SJCRH30 (cell line): Measurements from ENCODE around the gene SMIM12. TPM values are rescaled to one million over a fixed set of nuclear protein-coding genes. Genes with fewer than 3 reads are reported as not detected.
"Not testable (repeated sequence)": the region's sequence is repeated elsewhere in the genome, so short reads cannot be mapped to it uniquely, and the experiment has no call there.

ENCODE experiments used
- DNase-seq, 2 experiments: peaks; one replicate each; pipeline ENCODE4 v3.0.0-alpha.2; 2015 to 2020
- H3K27ac ChIP-seq: fragments of 250-450 bp; sonication (Bioruptor Pico); 2 replicates; pipeline ENCODE4 v1.5.1; 2020; ENCODE audit warnings: mild to moderate bottlenecking, moderate library complexity
- H3K27me3 ChIP-seq: fragments of 250-450 bp; sonication (Bioruptor Pico); 2 replicates; pipeline ENCODE4 v1.5.1; 2020; ENCODE audit warnings: mild to moderate bottlenecking, moderate library complexity
- H3K36me3 ChIP-seq: fragments of 250-450 bp; sonication (Bioruptor Pico); 2 replicates; pipeline ENCODE4 v1.5.1; 2020; ENCODE audit warnings: mild to moderate bottlenecking, moderate library complexity
- H3K4me1 ChIP-seq: fragments of 250-450 bp; sonication (Bioruptor Pico); 2 replicates; pipeline ENCODE4 v1.5.1; 2020; ENCODE audit warnings: mild to moderate bottlenecking, moderate library complexity
- H3K4me3 ChIP-seq: fragments of 250-450 bp; sonication (Bioruptor Pico); 2 replicates; pipeline ENCODE4 v1.5.1; 2020; ENCODE audit warnings: mild to moderate bottlenecking, moderate library complexity
- H3K9me3 ChIP-seq: fragments of 250-450 bp; sonication (Bioruptor Pico); replicated peaks from 2 replicates; pipeline ENCODE4 v1.5.1; 2020; ENCODE audit warnings: mild to moderate bottlenecking, moderate library complexity
- total RNA-seq: library from RNA; depleted of rRNA; stranded (reverse); fragments of >200 nt; shearing (Covaris generic); gene quantifications from 2 replicates; pipeline ENCODE4 v1.2.3, GENCODE V29; 2014; rRNA removed

The SMIM12 gene
- total RNA-seq, 1 experiment from 2014 or later, result 33.4 TPM

DNA sequence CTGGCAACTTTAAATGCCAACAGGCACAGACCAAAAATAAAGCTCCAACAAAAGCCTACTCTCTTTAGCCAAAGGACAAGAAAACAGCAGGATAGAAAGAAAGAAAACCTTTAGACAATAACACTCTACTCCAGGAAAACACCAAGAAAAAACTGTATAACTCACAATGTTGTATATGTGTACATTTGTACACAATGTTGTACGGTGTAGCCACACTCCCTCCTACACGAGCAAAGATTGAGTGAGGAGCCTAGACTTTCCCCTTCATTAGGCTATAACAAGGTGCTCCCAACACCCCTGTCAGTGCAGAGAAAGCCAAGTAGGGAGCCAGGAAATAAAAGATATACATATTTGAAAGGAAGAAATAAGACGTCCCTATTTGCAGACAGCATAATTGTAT is 42.8 kb downstream of the SMIM12 start:
- Histone ChIP-seq H3K9me3 (0 out of 2 replicates have a peak, but pooled peaks cover 3% of the 10 kb centered on the region), H3K4me3 (no peak overlapping the region), H3K27me3 (peaks cover 14% of the 10 kb centered on the region; the same call in 1 of the 2 replicates), H3K4me1 (no peaks in the 10 kb centered on the region), H3K27ac (no peak overlapping the region), H3K36me3 (no peaks in the 10 kb centered on the region)
- DNase-seq, result no peak

DNA sequence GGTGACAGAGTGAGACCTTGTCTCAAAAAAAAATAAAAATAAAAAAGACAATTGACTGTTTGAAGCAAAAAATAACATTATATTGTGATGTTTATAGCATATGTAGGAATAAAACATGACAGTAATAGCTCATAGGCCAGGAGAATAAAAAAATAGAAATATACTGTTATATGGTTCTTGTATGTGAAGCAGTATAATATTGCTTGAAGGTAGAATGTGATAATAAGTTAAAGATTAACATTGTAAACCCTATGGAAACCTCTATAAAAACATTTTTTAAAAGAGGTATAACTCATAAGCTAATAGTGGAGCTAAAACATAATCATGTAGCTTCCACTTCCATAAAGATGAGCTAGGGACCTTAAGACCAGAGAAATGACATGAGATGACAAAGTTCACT is 43.2 kb downstream of the SMIM12 start:
- no peak overlapping the region for H3K4me3 ChIP-seq
- peaks cover 14% of the 10 kb centered on the region; the same call in 1 of the 2 replicates for H3K27me3 ChIP-seq
- DNase-seq, result no peak
- H3K36me3 ChIP-seq, result no peaks in the 10 kb centered on the region
- H3K4me1 ChIP-seq, result no peaks in the 10 kb centered on the region
- no peak overlapping the region for H3K27ac ChIP-seq
- H3K9me3 ChIP-seq, result 0 out of 2 replicates have a peak, but pooled peaks cover 3% of the 10 kb centered on the region

DNA sequence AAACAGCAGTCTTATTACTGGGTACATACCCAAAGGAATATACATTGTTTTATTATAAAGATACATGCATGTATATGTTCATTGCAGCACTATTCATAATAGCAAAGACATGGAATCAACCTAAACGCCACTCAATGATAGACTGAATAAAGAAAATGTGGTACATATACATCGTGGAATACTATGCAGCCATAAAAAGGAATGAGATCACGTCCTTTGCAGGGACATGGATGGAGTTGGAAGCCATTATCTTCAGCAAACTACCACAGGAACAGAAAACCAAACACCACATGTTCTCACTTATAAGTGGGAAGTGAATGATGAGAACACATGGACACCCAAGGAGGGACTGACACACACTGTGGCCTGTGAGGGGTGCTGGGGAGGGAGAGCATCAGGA is 48.8 kb downstream of the SMIM12 start:
- DNase-seq, H3K9me3 ChIP-seq, H3K4me1 ChIP-seq, H3K27ac ChIP-seq, H3K4me3 ChIP-seq, H3K27me3 ChIP-seq, H3K36me3 ChIP-seq: not testable (repeated sequence)

DNA sequence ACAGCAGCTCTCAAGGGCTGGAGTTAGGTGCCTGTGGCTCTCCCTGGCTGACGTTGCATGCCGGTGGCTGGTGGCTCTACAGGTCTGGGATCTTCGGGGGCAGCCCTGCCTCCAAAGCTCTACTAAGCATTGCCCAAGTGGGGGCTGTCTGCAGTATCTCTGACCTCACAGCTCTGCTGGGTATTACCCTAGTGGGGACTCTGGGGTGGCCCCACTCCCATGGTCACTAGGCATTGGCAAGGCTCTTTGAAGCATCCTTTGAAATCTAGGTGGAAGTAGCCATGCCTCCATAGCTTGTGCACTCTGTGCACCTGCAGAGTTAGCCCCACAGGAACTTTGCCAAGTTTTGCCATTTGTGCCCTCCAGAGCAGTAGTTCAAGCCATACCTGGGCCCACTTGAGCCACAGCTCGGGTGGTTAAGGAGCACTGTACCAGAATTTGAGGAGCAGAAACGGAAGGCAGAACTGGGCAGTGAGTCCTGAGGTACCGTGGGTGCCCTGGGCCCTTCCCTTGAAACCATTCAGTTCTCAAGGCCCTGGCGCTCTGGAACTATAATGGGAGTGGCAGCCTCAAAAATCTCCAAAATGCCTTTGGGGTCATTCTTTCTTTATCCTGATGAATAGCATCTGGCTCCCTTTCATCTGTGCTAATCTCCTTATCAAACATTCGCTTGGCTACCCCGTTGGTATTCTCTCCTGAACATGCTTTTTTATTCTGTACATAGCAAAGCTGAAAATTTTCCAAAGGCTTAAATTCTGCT is 51.3 kb downstream of the SMIM12 start:
- Histone ChIP-seq H3K27me3 (0 out of 2 replicates have a peak, but pooled peaks cover 3% of the 10 kb centered on the region), H3K27ac (no peak overlapping the region), H3K4me1 (no peaks in the 10 kb centered on the region), H3K4me3 (no peak overlapping the region), H3K36me3 (no peaks in the 10 kb centered on the region), H3K9me3 (no peaks in the 10 kb centered on the region)
- no peak for DNase-seq

DNA sequence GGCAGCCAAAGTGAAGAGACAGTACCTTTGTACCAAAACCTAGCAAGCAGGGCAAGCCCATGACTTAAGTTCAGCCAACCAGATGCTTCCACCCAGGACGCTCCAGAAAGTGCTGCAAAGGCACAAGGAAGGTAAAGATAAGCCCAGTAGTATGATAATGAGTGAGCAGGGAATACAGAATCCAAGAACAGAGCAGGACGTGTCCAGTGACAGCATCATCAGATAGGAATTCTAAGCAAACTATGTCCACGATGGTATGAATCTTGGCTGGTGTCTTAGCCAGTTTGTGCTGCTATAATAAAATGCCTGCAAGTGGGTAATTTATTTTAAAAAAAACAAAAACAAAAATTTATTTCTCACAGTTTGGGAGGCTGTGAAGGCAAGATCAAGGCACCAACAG is 53.2 kb downstream of the SMIM12 start:
- DNase-seq, result no peak
- H3K27me3 ChIP-seq, result 0 out of 2 replicates have a peak, but pooled peaks cover 3% of the 10 kb centered on the region
- no peak overlapping the region for H3K27ac ChIP-seq
- H3K4me1 ChIP-seq, result no peaks in the 10 kb centered on the region
- H3K4me3 ChIP-seq, result no peak overlapping the region
- H3K9me3 ChIP-seq, result no peaks in the 10 kb centered on the region
- H3K36me3 ChIP-seq, result no peaks in the 10 kb centered on the region

DNA sequence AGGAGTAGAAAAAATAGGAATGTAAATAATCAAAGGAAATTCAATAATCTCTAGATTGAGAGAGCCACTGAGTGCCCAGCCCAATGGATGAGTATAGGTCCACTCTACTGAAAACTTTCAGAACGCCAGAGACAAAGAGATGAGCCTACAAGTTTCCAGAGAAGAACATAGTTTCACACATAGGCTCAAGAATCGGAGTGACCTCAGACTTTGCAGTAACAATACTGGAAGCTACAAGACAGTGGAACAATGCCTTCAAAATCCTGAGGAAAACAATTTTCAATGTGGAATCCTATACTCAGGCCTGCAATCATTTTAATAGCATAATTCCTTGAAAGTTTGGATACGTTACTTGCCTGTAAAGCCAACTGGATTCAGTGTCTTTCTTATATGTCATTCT is 55.8 kb downstream of the SMIM12 start:
- no peaks in the 10 kb centered on the region for H3K4me1 ChIP-seq
- no peaks in the 10 kb centered on the region for H3K36me3 ChIP-seq
- H3K9me3 ChIP-seq, result no peaks in the 10 kb centered on the region
- no peak for DNase-seq
- peaks cover 8% of the 10 kb centered on the region; the same call in 1 of the 2 replicates for H3K27me3 ChIP-seq
- H3K4me3 ChIP-seq, result no peak overlapping the region
- no peak overlapping the region for H3K27ac ChIP-seq

Other genes starting within 250 kb of the SMIM12 start
- gene GJB5, start 104.7 kb downstream of the SMIM12 start, total RNA-seq, result not detected in 2 replicates
- gene GJB4, start 100.0 kb downstream of the SMIM12 start, total RNA-seq, result not detected in 2 replicates
- gene GJB3, start 78.5 kb downstream of the SMIM12 start, total RNA-seq, result not detected in 2 replicates
- not detected in 2 replicates for gene GJA4, start 66.8 kb downstream of the SMIM12 start, total RNA-seq
- 0.81 and 0.89 TPM in 2 replicates for gene DLGAP3, start 69.9 kb upstream of the SMIM12 start, total RNA-seq
- gene TMEM35B, start 125.6 kb upstream of the SMIM12 start, total RNA-seq, result 18.0 and 19.8 TPM in 2 replicates
- gene ZMYM6, start 172.2 kb upstream of the SMIM12 start, total RNA-seq, result 19.7 and 25.1 TPM in 2 replicates
- 36.8 and 42.3 TPM in 2 replicates for gene ZMYM1, start 219.6 kb upstream of the SMIM12 start, total RNA-seq